Muscle layer of colon (tissue), 2 donors: Measurements from ENCODE around the gene GINS2.

Experiments
- H3K27ac ChIP-seq: one replicate; pipeline ENCODE4 v1.7.0; 2013; ENCODE audit warnings: low read depth, mild to moderate bottlenecking, low read length, moderate library complexity
- H3K27me3 ChIP-seq, 2 donors: one replicate each; pipeline ENCODE4 v1.7.0; 2013; ENCODE audit warnings: low read length in 2 of 2, mild to moderate bottlenecking in 2 of 2; ENCODE audit not compliant: insufficient read depth in 2 of 2, control insufficient read depth in 1 of 2
- H3K36me3 ChIP-seq: one replicate; pipeline ENCODE4 v1.7.0; 2013; ENCODE audit warnings: mild to moderate bottlenecking, low read length; ENCODE audit not compliant: insufficient read depth
- H3K4me1 ChIP-seq: one replicate; pipeline ENCODE4 v1.7.0; 2013; ENCODE audit warnings: mild to moderate bottlenecking, low read length; ENCODE audit not compliant: insufficient read depth
- H3K4me3 ChIP-seq, 2 donors: one replicate each; pipeline ENCODE4 v1.7.0; 2013; ENCODE audit warnings: low read length in 2 of 2, low read depth in 1 of 2, mild to moderate bottlenecking in 1 of 2, moderate library complexity in 1 of 2
- H3K9ac ChIP-seq: one replicate; pipeline ENCODE4 v1.7.0; 2013; ENCODE audit warnings: low read length
- H3K9me3 ChIP-seq: one replicate; pipeline ENCODE4 v1.7.0; 2013; ENCODE audit warnings: mild to moderate bottlenecking, low read length
- donor health status: abdominal sarcoma.
- donor health status: Adenocarcinoma of cecum.

Gene GINS2

GRCh38 chr16:85649411-85650134 lies 39.2 kb downstream of the GINS2 start:
- Histone ChIP-seq H3K27me3 (no peaks in the 10 kb centered on the region), H3K4me3 (no peak overlapping the region), H3K9ac (no peak overlapping the region), H3K9me3 (no peaks in the 10 kb centered on the region), H3K36me3 (peaks cover 20% of the 10 kb centered on the region), H3K27ac (no peak overlapping the region), H3K4me1 (peaks cover 32% of the 10 kb centered on the region)

GRCh38 chr16:85648805-85649204 lies 39.9 kb downstream of the GINS2 start:
- H3K27me3 ChIP-seq = no peaks in the 10 kb centered on the region
- peaks cover 29% of the 10 kb centered on the region for H3K4me1 ChIP-seq
- H3K9ac ChIP-seq = no peak overlapping the region
- peaks cover 13% of the 10 kb centered on the region for H3K36me3 ChIP-seq
- no peak overlapping the region for H3K27ac ChIP-seq
- no peaks in the 10 kb centered on the region for H3K9me3 ChIP-seq
- H3K4me3 ChIP-seq = no peak overlapping the region

- H3K27me3 ChIP-seq = no peaks in the 10 kb centered on the region
- no peaks in the 10 kb centered on the region for H3K9me3 ChIP-seq
- H3K4me1 ChIP-seq = peaks cover 29% of the 10 kb centered on the region
- H3K4me3 ChIP-seq = no peak overlapping the region
- no peak overlapping the region for H3K27ac ChIP-seq
- H3K9ac ChIP-seq = no peak overlapping the region
- peaks cover 13% of the 10 kb centered on the region for H3K36me3 ChIP-seq
Observed at GRCh38 chr16:85648070-85648714, 40.6 kb downstream of the GINS2 start.

DNA sequence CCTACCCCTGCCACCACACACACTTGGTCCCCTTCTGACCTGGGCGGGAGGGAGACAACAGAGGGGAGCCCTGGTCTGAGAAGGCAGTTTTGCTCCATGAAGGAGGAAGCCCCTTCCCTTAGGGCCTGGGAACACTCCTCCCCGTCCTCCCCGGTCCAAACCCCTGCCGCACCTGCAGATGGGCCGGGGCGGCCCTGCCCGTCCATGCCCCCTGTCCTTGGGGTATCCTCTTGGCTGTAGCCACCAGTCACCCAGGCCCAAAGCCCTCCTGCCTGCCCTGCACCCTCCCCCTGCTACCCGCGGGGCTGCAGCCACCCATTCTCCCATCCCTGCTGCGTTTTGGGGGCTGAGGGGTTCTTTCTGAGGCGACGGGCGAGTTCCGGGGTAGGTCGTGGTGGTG lies 41.8 kb downstream of the GINS2 start:
- H3K4me1 ChIP-seq = peaks cover 20% of the 10 kb centered on the region
- H3K9me3 ChIP-seq = no peaks in the 10 kb centered on the region
- no peak overlapping the region for H3K27ac ChIP-seq
- H3K9ac ChIP-seq = no peak overlapping the region
- H3K36me3 ChIP-seq = peaks cover 13% of the 10 kb centered on the region
- no peak overlapping the region for H3K4me3 ChIP-seq
- H3K27me3 ChIP-seq = no peaks in the 10 kb centered on the region

GRCh38 chr16:85646358-85646907 lies 42.3 kb downstream of the GINS2 start:
- peaks cover 18% of the 10 kb centered on the region for H3K4me1 ChIP-seq
- peaks cover 13% of the 10 kb centered on the region for H3K36me3 ChIP-seq
- H3K27ac ChIP-seq = no peak overlapping the region
- no peak overlapping the region for H3K9ac ChIP-seq
- no peaks in the 10 kb centered on the region for H3K27me3 ChIP-seq
- no peaks in the 10 kb centered on the region for H3K9me3 ChIP-seq
- H3K4me3 ChIP-seq = no peak overlapping the region

DNA sequence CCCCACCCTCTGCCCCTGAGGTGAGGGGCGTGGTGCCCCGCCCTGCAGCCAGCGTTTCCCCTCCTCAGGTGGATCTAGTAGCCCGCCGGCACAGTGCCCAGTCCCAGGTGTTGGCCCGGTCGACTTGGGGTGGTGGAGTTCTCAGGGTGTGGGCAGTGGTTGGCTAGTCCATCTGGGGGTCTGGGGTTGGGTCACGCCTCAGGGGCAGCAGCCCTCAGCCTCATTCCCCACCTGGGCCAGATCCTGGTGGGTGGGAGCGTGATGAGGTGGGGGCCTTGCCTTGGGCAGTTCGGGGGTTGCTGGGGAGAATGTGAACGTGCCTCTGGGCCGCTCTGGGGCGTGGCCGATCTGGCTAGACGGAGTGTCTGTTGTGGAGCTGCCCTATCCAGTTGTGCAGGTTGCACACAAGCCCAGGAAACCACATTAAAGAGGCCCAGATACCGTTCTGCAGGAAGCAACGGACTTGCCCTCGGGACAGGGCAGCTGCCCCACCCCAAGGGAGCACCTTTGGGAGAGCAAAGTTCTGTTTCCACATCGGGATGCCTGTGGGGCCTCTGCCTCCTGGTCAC lies 43.6 kb downstream of the GINS2 start:
- no peak overlapping the region for H3K4me3 ChIP-seq
- H3K27me3 ChIP-seq = no peaks in the 10 kb centered on the region
- no peak overlapping the region for H3K9ac ChIP-seq
- H3K9me3 ChIP-seq = no peaks in the 10 kb centered on the region
- no peak overlapping the region for H3K27ac ChIP-seq
- peaks cover 19% of the 10 kb centered on the region for H3K4me1 ChIP-seq
- H3K36me3 ChIP-seq = peaks cover 11% of the 10 kb centered on the region

GRCh38 chr16:85644093-85644712 lies 44.6 kb downstream of the GINS2 start:
- Histone ChIP-seq H3K9ac (no peak overlapping the region), H3K36me3 (peaks cover 2% of the 10 kb centered on the region), H3K27me3 (no peaks in the 10 kb centered on the region), H3K4me1 (peaks cover 23% of the 10 kb centered on the region), H3K4me3 (no peak overlapping the region), H3K9me3 (no peaks in the 10 kb centered on the region), H3K27ac (no peak overlapping the region)

- H3K9ac ChIP-seq = no peak overlapping the region
- no peaks in the 10 kb centered on the region for H3K27me3 ChIP-seq
- H3K4me3 ChIP-seq = no peak overlapping the region
- H3K4me1 ChIP-seq = peaks cover 27% of the 10 kb centered on the region
- H3K9me3 ChIP-seq = no peaks in the 10 kb centered on the region
- no peaks in the 10 kb centered on the region for H3K36me3 ChIP-seq
- no peak overlapping the region for H3K27ac ChIP-seq
Observed at GRCh38 chr16:85643631-85644030, 45.1 kb downstream of the GINS2 start.

- peaks cover 27% of the 10 kb centered on the region for H3K4me1 ChIP-seq
- H3K27me3 ChIP-seq = no peaks in the 10 kb centered on the region
- H3K4me3 ChIP-seq = no peak overlapping the region
- H3K36me3 ChIP-seq = no peaks in the 10 kb centered on the region
- no peak overlapping the region for H3K9ac ChIP-seq
- no peak overlapping the region for H3K27ac ChIP-seq
- no peaks in the 10 kb centered on the region for H3K9me3 ChIP-seq
Observed at GRCh38 chr16:85642762-85643358, 45.9 kb downstream of the GINS2 start.

DNA sequence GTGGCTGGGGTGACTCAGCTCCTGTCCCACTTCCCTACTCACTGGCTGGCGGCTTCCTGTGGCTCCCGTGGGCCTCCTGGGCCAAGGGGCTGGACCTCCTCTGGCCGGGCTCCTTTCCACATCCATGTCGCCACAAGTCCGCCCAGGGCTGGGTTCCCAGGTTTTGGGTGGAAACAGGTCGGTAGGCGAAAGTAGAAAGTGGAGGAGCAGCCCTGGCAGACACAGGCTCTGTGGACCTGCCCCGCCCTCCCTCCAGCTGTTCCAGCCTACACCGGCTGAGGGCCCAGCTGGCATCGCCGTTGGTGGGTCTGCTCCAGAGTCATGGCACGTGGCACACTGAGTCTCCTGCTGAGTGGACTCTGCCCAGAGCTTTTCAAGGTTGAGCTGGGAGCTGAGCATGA lies 47.0 kb downstream of the GINS2 start:
- Histone ChIP-seq H3K36me3 (no peaks in the 10 kb centered on the region), H3K9ac (no peak overlapping the region), H3K4me1 (peaks cover 27% of the 10 kb centered on the region), H3K27ac (no peak overlapping the region), H3K27me3 (no peaks in the 10 kb centered on the region), H3K4me3 (no peak overlapping the region), H3K9me3 (no peaks in the 10 kb centered on the region)

DNA sequence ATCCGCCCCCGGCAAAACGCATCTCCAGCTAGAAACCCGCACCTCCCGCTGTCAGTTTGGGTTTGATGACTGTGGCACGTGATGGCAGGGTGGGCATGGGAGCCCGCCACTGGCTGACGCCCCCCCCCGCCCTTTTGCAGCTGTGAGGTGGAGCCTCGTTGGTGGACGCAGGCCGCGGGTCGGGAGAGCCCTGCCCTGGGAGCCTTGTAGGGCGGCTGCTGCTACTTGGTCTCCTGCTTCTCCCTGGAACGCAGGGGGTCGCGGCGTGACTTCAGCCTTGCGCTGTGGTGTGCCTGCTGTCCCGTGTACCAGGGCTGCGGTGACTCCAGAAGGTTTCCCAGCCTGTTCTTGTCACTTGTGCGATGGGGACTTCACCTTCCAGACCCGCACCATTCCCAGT lies 47.4 kb downstream of the GINS2 start:
- H3K4me1 ChIP-seq = peaks cover 27% of the 10 kb centered on the region
- H3K27me3 ChIP-seq = no peaks in the 10 kb centered on the region
- no peak overlapping the region for H3K27ac ChIP-seq
- no peak overlapping the region for H3K4me3 ChIP-seq
- no peaks in the 10 kb centered on the region for H3K9me3 ChIP-seq
- no peaks in the 10 kb centered on the region for H3K36me3 ChIP-seq
- H3K9ac ChIP-seq = no peak overlapping the region
